NT2/D1 (cell line): Measurements from ENCODE around the gene KRT38.

Experiments
- YY1 ChIP-seq: IDR thresholded peaks from 2 replicates; pipeline ENCODE4 v1.6.1; 2011; ENCODE audit not compliant: insufficient read length, insufficient read depth
- ZNF274 ChIP-seq: IDR thresholded peaks from 2 replicates; pipeline ENCODE4 v1.6.1; 2011; ENCODE audit warnings: mild to moderate bottlenecking, low read depth, low read length

DNA sequence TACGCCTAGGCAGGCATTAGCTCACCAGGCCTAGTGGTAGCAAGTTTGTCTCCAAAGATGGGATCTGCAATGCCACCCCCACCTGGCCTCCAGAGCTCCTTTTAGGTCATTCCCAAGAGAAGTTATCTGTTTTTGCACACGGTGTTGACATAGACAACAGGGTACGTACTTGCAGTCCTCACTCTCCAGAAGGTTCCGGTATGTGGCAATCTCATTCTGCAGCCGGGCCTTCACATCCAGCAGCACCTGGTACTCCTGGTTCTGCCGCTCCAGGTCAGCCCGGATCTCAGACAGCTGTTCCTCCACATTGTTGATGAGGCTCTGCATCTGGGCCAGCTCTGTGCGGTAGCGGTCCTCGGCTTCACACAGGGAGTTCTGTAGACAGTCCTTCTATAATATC, 33.6 kb downstream of the KRT38 start:
- TF ChIP-seq YY1 (no peak), ZNF274 (no peak)
